ENCODE measurements around the gene PIH1D1.

DNA sequence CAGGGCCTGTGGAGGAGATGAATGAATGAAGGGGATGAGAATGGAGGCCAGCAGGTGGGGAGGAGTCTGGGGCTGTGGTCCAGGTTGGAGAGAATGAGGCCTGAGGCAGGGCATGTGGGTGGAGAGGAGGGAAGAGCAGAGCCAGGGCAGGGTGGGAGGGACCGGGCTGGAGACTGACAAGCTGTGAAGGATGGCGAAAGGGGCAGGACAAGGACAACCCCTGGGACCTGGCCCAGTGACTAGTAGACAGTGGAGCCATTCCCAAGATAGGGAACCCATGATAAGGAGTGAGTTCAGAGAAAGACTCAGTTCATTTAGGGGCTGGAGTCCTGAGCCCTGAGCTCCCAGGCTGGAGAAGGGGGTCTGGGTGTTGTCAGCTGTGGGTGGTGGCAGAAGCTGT is 31.4 kb downstream of the PIH1D1 start:
- TF ChIP-seq CTCF (conservative IDR thresholded peaks at IDR 0.05; ENCODE audit: low read depth, low read length), result no peak
- TF ChIP-seq EZH2 (IDR thresholded peaks at IDR 0.05; ENCODE audit: borderline replicate concordance, low read depth, low read length, poor library complexity, severe bottlenecking), result no peak
